Prostate gland (tissue), 2 donors: ENCODE results near the gene THAP7. TPM values are rescaled to one million over a fixed set of nuclear protein-coding genes. Genes with fewer than 3 reads are reported as not detected.

Source experiments
- DNase-seq: peaks from one replicate; pipeline ENCODE4 v3.0.0-alpha.2; 2019; ENCODE audit warnings: low spot score
- H3K27ac ChIP-seq, 2 donors: fragments of 200-600 bp; sonication (generic); 2 replicates each; pipeline ENCODE4 v1.5.1; 2017 to 2019
- H3K27me3 ChIP-seq: fragments of 200-600 bp; sonication (generic); replicated peaks from 2 replicates; pipeline ENCODE4 v1.5.1; 2019; ENCODE audit not compliant: insufficient read depth
- H3K36me3 ChIP-seq, 2 donors: fragments of 200-600 bp; sonication (generic); 1 replicate in 1 of 2; 2 replicates in 1 of 2; pipeline versions ENCODE4 v1.5.1 to v1.8.1; 2017 to 2019
- H3K4me1 ChIP-seq: fragments of 200-600 bp; sonication (generic); replicated peaks from 2 replicates; pipeline ENCODE4 v1.5.1; 2019
- H3K4me3 ChIP-seq, 2 donors: fragments of 200-600 bp; sonication (generic); 2 replicates each; pipeline ENCODE4 v1.5.1; 2017 to 2019
- H3K9me3 ChIP-seq: fragments of 200-600 bp; sonication (generic); 2 replicates; pipeline ENCODE4 v1.5.1; 2017
- POLR2A ChIP-seq: fragments of 450-650 bp; IDR thresholded peaks from one replicate; pipeline ENCODE4 v1.6.1; 2016; ENCODE audit warnings: antibody characterized with exemption, mild to moderate bottlenecking
- POLR2AphosphoS5 ChIP-seq: sonication (generic); formaldehyde crosslinking; IDR thresholded peaks from one replicate; pipeline ENCODE4 v1.6.1; 2017; ENCODE audit warnings: antibody characterized with exemption
- WGBS: methylation state at CpG from one replicate; pipeline ENCODE4 v1.1.5; 2018; 5-methylcytosine and 5-hydroxymethylcytosine counted together
- intact Hi-C: fragments of 100-400 bp; cut with DNase I; formaldehyde crosslinking; loops from one replicate; pipeline ENCODE4 v1.14.2; 2022
- total RNA-seq, 2 donors: library from RNA; depleted of rRNA; stranded (reverse); fragments of >200 nt; gene quantifications; one replicate each; pipeline ENCODE4 v1.1.0, GENCODE V29; 2016
- TF ChIP-seq, protein P1 (sequence below), 4 experiments: fragments of 200-600 bp in 2 of 4; fragments of 450-650 bp in 2 of 4; sonication (generic) in 2 of 4; IDR thresholded peaks; 1 replicate in 3 of 4; 2 replicates in 1 of 4; pipeline ENCODE4 v1.5.1; 2016 to 2019; ENCODE audit warnings: antibody characterized with exemption in 4 of 4, mild to moderate bottlenecking in 2 of 4, moderate library complexity in 2 of 4

THAP7 gene
- total RNA-seq, 2 donors from 2014 or later: 77.7 to 83.1 TPM

GRCh38 chr22:21026783-21027692 is 25.1 kb upstream of the THAP7 start:
- peak; percentile 49 for DNase-seq
- intact Hi-C loops: no loop called here

GRCh38 chr22:21025763-21026755 is 24.1 kb upstream of the THAP7 start:
- Histone ChIP-seq H3K4me3 (no peak overlapping the region), H3K4me1 (no peaks in the 10 kb centered on the region), H3K36me3 (no peaks in the 10 kb centered on the region), H3K9me3 (no peaks in the 10 kb centered on the region), H3K27me3 (no peaks in the 10 kb centered on the region), H3K27ac (no peak overlapping the region)
- no peak for DNase-seq
- 72% methylated on average over 27 of the region's 27 CpGs for WGBS
- intact Hi-C loops: no loop called here
- no peak for TF ChIP-seq POLR2AphosphoS5
- TF ChIP-seq, protein P1, sequence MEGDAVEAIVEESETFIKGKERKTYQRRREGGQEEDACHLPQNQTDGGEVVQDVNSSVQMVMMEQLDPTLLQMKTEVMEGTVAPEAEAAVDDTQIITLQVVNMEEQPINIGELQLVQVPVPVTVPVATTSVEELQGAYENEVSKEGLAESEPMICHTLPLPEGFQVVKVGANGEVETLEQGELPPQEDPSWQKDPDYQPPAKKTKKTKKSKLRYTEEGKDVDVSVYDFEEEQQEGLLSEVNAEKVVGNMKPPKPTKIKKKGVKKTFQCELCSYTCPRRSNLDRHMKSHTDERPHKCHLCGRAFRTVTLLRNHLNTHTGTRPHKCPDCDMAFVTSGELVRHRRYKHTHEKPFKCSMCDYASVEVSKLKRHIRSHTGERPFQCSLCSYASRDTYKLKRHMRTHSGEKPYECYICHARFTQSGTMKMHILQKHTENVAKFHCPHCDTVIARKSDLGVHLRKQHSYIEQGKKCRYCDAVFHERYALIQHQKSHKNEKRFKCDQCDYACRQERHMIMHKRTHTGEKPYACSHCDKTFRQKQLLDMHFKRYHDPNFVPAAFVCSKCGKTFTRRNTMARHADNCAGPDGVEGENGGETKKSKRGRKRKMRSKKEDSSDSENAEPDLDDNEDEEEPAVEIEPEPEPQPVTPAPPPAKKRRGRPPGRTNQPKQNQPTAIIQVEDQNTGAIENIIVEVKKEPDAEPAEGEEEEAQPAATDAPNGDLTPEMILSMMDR (IDR thresholded peaks at IDR 0.05): no peak
- TF ChIP-seq POLR2A: no peak

More at GRCh38 chr22:21026783-21027692, 25.1 kb upstream of the THAP7 start:
- Histone ChIP-seq H3K9me3 (no peaks in the 10 kb centered on the region), H3K4me1 (peaks cover 3% of the 10 kb centered on the region), H3K27ac (no peak overlapping the region), H3K36me3 (no peaks in the 10 kb centered on the region), H3K27me3 (no peaks in the 10 kb centered on the region), H3K4me3 (no peak overlapping the region)
- TF ChIP-seq POLR2AphosphoS5: no peak
- TF ChIP-seq, protein P1 (IDR thresholded peaks at IDR 0.05): no peak
- 46% methylated on average over 13 of the region's 14 CpGs for WGBS

DNA sequence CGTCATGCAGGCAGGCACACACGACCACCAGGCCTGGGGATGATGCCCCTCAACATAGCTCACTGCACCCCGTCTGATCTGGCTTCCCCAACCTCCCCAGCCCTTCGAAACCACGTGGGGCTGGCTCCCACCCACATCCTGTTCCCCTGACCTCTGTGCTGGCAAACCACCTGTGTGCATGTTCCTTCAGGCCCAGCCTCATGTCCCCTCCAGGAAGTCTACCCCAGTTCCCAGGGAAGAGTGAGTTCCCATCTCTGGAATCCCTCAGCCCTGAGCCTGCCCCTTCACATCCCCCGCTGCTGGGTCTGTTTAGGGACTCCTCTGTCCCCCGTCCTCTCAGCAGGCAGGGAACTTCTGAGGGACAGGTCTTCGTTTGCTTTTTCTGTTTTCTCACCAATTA is 23.3 kb upstream of the THAP7 start:
- H3K4me1 ChIP-seq: no peaks in the 10 kb centered on the region
- DNase-seq: no peak
- H3K36me3 ChIP-seq: no peaks in the 10 kb centered on the region
- intact Hi-C loops: no loop called here
- H3K9me3 ChIP-seq: no peaks in the 10 kb centered on the region
- 49% methylated on average over 8 of the region's 8 CpGs for WGBS
- no peak overlapping the region for H3K27ac ChIP-seq
- TF ChIP-seq, protein P1 (IDR thresholded peaks at IDR 0.05): no peak
- TF ChIP-seq POLR2A (no peak), POLR2AphosphoS5 (no peak)
- H3K27me3 ChIP-seq: no peaks in the 10 kb centered on the region
- H3K4me3 ChIP-seq: no peak overlapping the region

GRCh38 chr22:21022955-21023614 is 21.2 kb upstream of the THAP7 start:
- H3K27ac ChIP-seq: no peak overlapping the region
- intact Hi-C loops: no loop called here
- H3K4me3 ChIP-seq: no peak overlapping the region
- 82% methylated on average over 13 of the region's 13 CpGs for WGBS
- TF ChIP-seq POLR2A: no peak
- TF ChIP-seq, protein P1 (IDR thresholded peaks at IDR 0.05): no peak
- no peak for TF ChIP-seq POLR2AphosphoS5
- no peaks in the 10 kb centered on the region for H3K4me1 ChIP-seq
- DNase-seq: no peak
- H3K27me3 ChIP-seq: no peaks in the 10 kb centered on the region
- H3K36me3 ChIP-seq: no peaks in the 10 kb centered on the region
- no peaks in the 10 kb centered on the region for H3K9me3 ChIP-seq
